ENCODE measurements around the gene ANKRD13D.

- TF ChIP-seq, protein P1, sequence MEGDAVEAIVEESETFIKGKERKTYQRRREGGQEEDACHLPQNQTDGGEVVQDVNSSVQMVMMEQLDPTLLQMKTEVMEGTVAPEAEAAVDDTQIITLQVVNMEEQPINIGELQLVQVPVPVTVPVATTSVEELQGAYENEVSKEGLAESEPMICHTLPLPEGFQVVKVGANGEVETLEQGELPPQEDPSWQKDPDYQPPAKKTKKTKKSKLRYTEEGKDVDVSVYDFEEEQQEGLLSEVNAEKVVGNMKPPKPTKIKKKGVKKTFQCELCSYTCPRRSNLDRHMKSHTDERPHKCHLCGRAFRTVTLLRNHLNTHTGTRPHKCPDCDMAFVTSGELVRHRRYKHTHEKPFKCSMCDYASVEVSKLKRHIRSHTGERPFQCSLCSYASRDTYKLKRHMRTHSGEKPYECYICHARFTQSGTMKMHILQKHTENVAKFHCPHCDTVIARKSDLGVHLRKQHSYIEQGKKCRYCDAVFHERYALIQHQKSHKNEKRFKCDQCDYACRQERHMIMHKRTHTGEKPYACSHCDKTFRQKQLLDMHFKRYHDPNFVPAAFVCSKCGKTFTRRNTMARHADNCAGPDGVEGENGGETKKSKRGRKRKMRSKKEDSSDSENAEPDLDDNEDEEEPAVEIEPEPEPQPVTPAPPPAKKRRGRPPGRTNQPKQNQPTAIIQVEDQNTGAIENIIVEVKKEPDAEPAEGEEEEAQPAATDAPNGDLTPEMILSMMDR (conservative IDR thresholded peaks at IDR 0.05; ENCODE audit: low read depth, low read length): no peak
- no peak for TF ChIP-seq EZH2 (IDR thresholded peaks at IDR 0.05; ENCODE audit: low read length, unreplicated experiment)
- TF ChIP-seq EZH2phosphoT487 (IDR thresholded peaks at IDR 0.05; ENCODE audit: borderline replicate concordance, low read length): no peak
These were observed 14.1 kb upstream of the ANKRD13D start for GRCh38 chr11:67274768-67275605.
